Measurements from ENCODE around the gene PAK5.

Gene PAK5

DNA sequence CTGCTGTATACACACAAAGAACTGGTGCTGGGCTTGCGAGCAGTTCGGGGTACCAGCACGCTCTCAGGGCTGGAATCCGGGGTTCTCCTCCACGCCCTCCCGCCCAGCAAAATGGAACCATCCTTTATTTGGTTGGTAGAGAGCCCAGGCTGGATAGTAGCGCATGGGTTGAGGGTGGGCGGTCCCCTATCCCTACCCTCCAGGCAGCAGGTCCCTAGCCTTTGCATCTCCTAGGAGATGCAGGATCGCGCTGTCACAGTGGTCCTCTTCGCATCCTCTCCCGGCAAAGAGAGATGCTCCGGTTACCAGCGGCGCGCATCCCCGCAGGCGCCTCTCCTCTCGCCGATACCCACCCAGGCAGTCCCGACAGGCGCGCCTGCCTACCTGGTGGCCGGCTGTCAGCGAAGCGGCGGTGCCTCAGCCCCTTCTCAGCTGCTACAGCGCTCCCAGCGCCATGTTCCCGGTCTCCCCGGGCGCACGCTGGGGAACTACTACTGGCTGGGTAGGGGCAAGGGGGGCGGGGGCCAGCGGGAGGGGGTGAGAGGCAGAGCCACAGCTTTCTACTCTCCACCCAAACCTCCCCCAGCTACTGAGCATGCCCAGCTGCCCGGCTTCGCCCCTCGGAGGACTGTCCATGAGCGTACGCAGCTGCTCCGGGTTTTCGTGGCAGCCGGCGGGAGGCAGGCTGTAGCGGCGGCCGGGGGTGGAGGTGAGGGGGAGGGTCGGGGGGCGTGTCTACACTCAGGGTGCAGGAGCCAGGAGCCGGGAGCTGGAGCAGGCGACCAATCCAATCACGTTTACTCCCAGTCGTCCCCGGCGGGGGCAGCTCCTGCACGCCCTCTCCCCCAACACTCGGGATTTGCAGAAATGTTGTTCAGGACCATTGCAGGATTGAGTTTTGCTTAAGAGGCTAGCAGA is at the start of gene PAK5:
Gene PAK5, minus strand, starts transcription at position 699 of the 918 bp plus-strand sequence. CDS start 194,748 bp downstream, outside the sequence.
- DNase-seq: peak; percentile 38

GRCh38 chr20:9887706-9888105 is 48.8 kb upstream of the PAK5 start:
- DNase-seq: no peak

- no peak for DNase-seq
These were observed 47.4 kb upstream of the PAK5 start for GRCh38 chr20:9886227-9886626.

DNA sequence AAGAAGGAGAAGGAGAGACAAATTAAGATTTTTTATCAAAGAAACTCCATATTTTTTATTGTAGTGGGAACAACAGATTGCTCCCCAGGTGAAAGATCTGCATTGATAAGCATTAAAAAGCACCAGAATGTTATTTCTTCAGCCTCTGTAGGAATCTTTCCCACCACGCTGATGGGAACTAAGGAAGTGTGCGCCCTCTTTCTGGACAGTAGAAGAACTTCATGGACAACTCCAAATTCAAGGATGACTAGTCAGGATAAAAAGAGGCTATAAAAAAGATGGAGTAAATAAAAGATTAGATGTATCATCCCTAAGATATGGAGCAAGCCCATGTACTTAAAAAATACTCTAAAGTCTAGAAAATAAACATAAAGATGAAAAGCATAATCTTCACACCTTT is 45.8 kb upstream of the PAK5 start:
- DNase-seq: peak; percentile 30

GRCh38 chr20:9884061-9884460 is 45.2 kb upstream of the PAK5 start:
- DNase-seq: no peak

- no peak for DNase-seq
These were observed 39.1 kb upstream of the PAK5 start for GRCh38 chr20:9877932-9878495.

DNA sequence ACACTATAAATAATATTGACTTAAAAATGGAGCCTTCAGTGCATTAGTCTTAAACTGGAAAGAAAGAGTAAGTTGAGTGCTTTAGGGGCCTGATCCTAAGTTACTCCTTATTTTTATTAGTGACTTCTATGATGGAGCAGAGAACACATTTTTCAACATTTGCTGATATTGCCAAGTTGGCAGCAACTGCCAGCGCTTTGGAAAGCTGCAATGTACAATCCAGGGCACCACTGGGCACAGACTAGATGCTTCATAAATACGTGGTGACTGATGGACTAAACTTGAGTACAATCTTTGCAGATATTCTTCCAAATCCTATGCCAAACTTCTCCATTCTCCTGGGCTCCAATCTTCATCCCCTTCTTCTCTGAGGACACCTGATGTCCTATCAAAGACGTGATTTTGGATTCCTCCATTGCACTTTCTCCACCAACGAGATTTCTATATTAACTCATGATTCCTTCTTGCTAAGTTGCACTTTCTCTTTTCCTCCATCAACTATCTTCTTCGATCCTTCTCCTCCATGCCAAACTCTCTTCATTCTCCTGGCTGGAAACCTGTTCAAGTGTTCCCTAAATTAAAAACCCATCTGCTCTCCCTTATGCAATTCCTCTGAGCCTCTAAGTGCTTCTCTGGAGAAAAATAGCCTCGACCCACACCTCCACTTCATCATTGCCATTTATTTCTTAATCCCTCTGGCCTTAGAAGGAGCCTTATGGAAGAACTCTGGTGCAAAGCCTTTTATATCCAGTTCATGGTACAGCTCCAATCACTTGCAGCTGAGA is 28.5 kb upstream of the PAK5 start:
- DNase-seq: no peak

- no peak for DNase-seq
These were observed 13.7 kb upstream of the PAK5 start for GRCh38 chr20:9852566-9852965.

DNA sequence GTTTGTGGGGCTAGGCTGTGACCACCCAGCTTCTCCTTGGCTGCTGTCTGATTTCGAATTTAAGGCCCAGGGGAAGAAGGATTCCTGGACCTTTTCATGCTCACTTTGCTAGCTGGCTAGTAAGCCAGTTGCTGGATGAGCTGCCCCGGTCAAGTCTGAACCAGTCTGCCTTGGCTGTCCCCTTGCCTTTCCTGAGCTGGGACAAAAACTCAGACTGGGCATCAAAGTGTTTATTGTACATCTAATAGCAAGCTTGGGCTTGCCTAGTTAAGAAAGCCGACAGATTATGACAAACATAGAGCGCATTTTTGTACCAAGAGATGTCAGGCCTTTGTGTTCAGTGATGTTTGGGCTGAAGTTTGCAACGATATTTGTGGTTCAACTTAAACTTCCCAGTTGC is 750 bp upstream of the PAK5 start:
- DNase-seq: no peak

DNA sequence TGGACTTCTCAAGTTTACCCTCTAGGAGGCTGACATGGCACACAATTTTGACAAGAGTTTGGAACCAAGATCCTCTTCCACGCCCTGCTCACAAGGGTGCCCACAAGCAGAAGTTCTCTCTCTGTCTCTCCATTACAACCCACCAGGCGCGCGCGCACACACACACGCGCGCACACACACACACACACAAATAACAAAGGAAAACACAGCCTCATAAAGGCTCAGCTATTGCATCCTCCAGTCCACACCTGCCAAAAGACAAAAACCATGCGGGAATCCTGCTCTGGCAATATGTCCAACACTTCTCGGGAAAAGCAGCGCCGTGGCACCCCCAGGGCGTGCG is 870 bp downstream of the PAK5 start:
- no peak for DNase-seq

GRCh38 chr20:9837634-9838033 is 1.2 kb downstream of the PAK5 start:
- DNase-seq: no peak

GRCh38 chr20:9835302-9835701 is 3.6 kb downstream of the PAK5 start:
- no peak for DNase-seq

DNA sequence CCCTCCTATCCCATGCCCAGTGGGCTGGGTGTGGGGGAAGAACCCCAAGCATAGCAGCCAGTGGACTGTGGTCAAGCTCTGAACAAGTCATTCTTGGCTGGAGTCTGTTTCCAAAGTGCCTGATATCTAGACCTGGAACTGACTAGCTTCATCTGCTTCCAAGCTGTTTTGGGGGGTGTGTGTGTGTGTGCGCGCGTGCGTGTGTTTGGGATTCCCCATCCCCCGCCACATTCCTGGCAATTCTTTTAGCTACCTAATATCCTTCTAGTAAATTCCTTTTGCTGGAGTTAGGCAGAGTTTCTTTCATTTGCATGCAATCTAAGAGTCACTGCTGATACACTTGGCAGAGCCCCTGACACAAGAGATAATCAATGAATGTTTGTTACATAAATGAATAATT is 7.8 kb downstream of the PAK5 start:
- DNase-seq: no peak

GRCh38 chr20:9829835-9830234 is 9.0 kb downstream of the PAK5 start:
- DNase-seq: no peak

GRCh38 chr20:9817654-9818053 is 21.2 kb downstream of the PAK5 start:
- DNase-seq: no peak

DNA sequence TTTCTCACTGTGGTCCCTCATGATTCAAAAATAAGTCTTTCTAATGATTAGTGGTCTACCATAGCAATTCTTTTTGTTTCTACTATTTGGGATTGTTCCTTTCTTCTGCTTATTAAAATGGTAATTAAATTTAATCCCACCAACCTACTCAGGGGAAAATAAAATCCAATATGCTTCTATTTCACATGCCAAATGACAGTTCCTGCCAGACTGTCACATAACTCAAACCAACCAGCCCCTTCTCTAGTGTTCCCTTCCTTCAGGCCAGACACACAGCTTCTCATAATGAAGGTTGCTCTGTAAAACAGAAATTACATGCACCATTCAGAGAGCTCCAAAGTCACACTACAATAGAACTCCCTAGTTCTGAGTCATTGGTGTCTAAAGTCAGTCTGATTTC is 23.2 kb downstream of the PAK5 start:
- DNase-seq: no peak

GRCh38 chr20:9810738-9811137 is 28.1 kb downstream of the PAK5 start:
- DNase-seq: no peak

GRCh38 chr20:9809271-9809670 is 29.6 kb downstream of the PAK5 start:
- DNase-seq: no peak

GRCh38 chr20:9808166-9808565 is 30.7 kb downstream of the PAK5 start:
- no peak for DNase-seq

DNA sequence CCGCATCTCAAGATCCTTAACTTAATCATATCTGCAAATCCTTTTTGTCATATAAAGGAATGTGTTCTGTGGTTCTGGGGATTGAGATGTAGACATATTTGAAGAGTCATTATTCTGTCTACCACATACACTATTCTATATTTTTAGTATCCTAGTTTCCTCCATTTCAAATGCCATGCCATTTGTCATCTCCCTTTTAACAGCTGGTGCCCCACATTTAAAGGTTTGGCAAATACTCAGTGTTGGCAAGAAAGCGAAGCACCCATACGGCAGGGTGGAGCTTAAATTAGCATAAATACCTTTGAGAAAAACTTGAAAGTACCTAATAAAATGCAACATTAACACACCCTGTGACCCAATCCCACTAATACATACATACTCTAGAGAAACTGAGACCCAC is 31.7 kb downstream of the PAK5 start:
- DNase-seq: no peak

DNA sequence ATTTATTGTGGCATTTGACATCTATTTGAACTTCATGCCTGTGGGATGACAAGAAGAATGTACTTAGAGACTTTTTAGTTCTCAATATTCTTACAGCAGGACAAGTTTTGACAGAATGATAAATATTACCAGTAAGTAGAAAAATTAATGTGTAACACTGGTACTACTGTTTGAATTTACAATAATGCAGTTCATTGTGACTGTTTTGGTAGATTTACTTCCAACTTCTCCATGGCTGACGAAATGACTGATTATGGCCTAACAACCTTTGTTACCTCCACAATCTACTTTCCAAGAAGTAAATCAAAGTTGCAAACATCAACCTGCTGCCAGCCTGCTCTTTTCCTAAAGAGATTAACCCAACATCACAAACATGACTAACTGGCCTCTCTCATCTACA is 38.5 kb downstream of the PAK5 start:
- no peak for DNase-seq

- DNase-seq: no peak
These were observed 44.0 kb downstream of the PAK5 start for GRCh38 chr20:9794831-9795230.

GRCh38 chr20:9792674-9793073 is 46.2 kb downstream of the PAK5 start:
- no peak for DNase-seq

GRCh38 chr20:9789131-9789530 is 49.7 kb downstream of the PAK5 start:
- DNase-seq: no peak

All from kidney glomerular epithelial cell (primary cell).